ENCODE measurements around the gene TMEM40.
"Not testable (repeated sequence)": the region's sequence is repeated elsewhere in the genome, so short reads cannot be mapped to it uniquely, and the experiment has no call there.

TMEM40 gene

GRCh38 chr3:12752102-12752501 is 7.0 kb downstream of the TMEM40 start:
- no peak for DNase-seq

- no peak for DNase-seq
Measured at GRCh38 chr3:12751571-12751970, 7.5 kb downstream of the TMEM40 start.

- DNase-seq, result no peak
Measured at GRCh38 chr3:12750658-12751071, 8.4 kb downstream of the TMEM40 start.

- peak in 5 of 58 donors; percentile 2 to 6 (median 4) for DNase-seq
Measured at GRCh38 chr3:12750223-12750622, 8.8 kb downstream of the TMEM40 start.

- DNase-seq, result no peak
Measured at GRCh38 chr3:12748477-12748876, 10.6 kb downstream of the TMEM40 start.

GRCh38 chr3:12746419-12746818 is 12.6 kb downstream of the TMEM40 start:
- no peak for DNase-seq

GRCh38 chr3:12744326-12744725 is 14.7 kb downstream of the TMEM40 start:
- DNase-seq, result no peak

GRCh38 chr3:12743583-12743982 is 15.5 kb downstream of the TMEM40 start:
- DNase-seq, result no peak

GRCh38 chr3:12742330-12743107 is 16.5 kb downstream of the TMEM40 start:
- no peak for DNase-seq

GRCh38 chr3:12741209-12741608 is 17.9 kb downstream of the TMEM40 start:
- no peak for DNase-seq

GRCh38 chr3:12737833-12738232 is 21.2 kb downstream of the TMEM40 start:
- no peak for DNase-seq

- DNase-seq, result no peak
Measured at GRCh38 chr3:12737319-12737718, 21.7 kb downstream of the TMEM40 start.

- DNase-seq, result no peak
Measured at GRCh38 chr3:12734960-12735359, 24.1 kb downstream of the TMEM40 start.

GRCh38 chr3:12733566-12733965 is 25.5 kb downstream of the TMEM40 start:
- DNase-seq, result no peak

- no peak for DNase-seq
Measured at GRCh38 chr3:12730506-12731242, 28.4 kb downstream of the TMEM40 start.

GRCh38 chr3:12729051-12729651 is 29.9 kb downstream of the TMEM40 start:
- DNase-seq, result no peak

- DNase-seq, result no peak
Measured at GRCh38 chr3:12727937-12728336, 31.1 kb downstream of the TMEM40 start.

GRCh38 chr3:12727481-12727880 is 31.6 kb downstream of the TMEM40 start:
- no peak for DNase-seq

- DNase-seq, result no peak
Measured at GRCh38 chr3:12725436-12725835, 33.6 kb downstream of the TMEM40 start.

- no peak for DNase-seq
Measured at GRCh38 chr3:12724794-12725193, 34.3 kb downstream of the TMEM40 start.

GRCh38 chr3:12723362-12723761 is 35.7 kb downstream of the TMEM40 start:
- DNase-seq, result not testable (repeated sequence)

- DNase-seq, result no peak
Measured at GRCh38 chr3:12722226-12722625, 36.8 kb downstream of the TMEM40 start.
